ENCODE data around the gene TBX4.

Gene TBX4

DNA sequence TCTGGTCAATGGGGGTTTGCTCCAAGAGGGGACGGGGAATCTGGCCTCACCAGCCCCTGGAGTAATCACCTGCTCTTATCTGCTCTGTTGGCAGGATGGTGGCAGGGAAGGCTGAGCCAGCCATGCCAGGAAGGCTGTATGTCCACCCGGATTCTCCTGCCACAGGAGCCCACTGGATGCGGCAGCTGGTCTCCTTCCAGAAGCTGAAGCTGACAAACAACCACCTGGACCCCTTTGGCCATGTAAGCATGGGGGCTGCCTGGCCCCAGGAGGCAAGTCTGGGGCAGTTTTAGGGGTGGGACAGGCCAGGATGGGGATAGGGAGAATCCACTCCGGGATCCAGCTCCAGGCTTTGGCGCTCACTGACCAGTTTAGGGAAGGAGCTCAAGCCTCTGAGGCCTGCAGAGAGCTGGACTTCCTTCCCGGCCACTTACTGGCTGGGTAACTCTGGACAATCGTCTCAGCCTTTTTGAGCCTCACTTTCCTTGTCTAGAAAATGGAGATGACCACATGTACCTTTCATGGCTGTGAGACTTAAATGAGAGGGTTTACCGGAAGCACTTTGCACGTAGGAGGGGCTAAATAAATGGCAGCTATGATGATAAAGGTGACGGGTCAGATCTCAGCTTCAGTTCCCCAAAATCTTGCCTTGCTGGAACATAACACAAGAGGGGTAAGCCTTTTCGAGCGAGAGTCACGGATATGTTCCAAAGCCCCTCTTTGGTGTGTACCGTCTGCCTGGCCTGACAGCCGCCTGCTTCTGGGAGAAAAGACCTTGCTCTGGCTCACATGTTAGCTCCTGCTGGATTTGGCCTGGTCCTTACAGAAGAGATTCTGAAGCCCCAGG is 15.4 kb downstream of the TBX4 start:
- no peak for DNase-seq

DNA sequence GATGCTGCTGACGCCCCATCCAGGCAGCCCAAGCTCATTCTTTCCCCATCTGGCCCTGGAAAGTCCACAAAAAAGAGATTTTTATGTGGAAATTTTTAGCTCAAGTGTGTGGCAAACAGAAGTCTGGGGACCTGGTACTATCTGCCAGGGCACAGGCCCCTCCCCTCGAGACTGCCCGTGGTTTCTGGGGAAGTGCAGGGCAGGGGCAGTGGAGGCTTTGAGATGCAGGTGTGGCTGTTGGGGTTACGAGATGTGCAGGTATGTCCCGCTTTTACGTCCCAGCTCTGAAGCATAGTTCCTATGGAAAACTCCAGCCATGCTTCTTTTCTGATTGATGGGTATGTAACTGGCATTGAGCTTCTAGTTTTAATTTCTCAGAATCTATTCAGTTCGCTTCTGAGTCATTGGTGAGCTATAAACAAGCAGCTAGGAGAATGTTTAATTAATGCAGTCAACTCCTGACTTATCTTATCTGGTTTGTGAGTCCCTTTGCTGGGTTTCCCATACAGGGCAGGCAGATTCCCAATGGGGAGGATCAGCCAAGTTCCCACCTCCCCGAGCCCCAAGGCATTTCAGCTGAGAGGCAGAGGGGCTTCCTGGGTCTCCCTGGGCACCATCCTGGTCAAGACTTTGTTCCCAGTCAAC is 16.2 kb downstream of the TBX4 start:
- no peak for DNase-seq

DNA sequence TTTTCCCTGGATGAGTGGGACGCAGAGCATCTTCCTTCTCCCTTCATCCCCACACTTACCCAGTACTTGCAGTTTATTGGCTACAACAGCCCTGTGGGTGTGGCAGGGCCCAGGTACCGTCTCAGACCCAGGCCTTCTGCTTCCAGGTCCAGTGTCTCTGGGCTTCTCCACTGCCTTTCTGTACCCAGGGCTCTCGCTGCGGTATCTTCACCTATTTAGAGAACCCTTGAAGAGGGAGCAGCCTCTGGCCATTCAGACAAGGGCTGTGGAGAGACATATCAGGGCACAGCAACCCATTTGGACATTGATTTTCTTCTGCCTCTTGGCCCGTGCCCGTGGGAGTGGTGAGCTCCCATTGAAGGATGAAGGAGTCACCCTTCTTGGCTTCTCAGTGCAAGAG is 17.3 kb downstream of the TBX4 start:
- no peak for DNase-seq

DNA sequence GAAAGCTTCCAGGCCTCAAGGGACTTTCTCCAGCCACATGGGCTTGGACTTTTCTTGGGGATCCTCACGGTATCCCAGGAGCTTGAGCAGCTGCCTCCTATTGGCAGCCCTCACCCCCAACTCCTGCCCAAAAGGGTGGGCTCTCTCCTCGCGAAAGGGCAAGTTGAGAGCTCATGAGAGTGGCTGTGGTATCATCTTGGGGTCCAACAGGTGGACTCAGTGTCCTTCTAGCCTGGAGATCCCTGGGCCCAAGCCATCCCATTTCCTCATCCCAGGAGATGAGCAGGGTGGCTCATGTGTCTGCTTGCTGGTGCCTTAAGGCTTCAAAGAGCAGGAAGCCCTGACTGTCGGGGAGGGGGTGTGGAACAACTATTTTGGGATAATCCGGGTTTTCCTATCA is 17.7 kb downstream of the TBX4 start:
- DNase-seq: no peak

DNA sequence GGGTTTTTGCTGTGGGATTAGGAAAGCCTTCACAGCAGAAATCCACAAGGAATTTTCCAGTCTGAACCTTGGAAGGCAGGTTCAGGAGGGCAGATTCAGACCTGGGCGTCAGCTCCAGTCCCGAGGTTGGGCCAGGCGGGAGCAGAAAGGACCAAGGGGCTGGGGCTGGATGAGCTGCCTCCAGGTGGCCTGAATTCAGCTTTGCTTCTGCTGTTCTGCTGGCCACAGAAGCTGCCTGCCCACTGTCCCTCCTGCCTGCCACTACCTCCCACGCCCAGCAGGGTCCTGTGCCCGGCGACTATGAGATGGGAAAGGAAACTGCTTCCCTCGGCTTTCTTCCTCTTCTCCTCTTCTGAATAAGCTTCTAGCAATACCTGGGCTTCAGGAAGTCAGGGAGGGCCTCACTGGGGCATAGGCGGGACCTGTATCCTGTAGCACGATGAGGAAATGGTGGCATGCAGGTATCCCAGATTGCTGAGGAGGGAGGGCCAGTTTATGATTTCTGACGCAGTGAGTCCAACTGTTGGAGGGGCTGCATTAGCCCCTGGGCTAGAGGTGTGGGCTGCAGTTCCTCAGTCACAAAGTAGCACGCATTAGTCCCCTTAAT is 18.4 kb downstream of the TBX4 start:
- no peak for DNase-seq

DNA sequence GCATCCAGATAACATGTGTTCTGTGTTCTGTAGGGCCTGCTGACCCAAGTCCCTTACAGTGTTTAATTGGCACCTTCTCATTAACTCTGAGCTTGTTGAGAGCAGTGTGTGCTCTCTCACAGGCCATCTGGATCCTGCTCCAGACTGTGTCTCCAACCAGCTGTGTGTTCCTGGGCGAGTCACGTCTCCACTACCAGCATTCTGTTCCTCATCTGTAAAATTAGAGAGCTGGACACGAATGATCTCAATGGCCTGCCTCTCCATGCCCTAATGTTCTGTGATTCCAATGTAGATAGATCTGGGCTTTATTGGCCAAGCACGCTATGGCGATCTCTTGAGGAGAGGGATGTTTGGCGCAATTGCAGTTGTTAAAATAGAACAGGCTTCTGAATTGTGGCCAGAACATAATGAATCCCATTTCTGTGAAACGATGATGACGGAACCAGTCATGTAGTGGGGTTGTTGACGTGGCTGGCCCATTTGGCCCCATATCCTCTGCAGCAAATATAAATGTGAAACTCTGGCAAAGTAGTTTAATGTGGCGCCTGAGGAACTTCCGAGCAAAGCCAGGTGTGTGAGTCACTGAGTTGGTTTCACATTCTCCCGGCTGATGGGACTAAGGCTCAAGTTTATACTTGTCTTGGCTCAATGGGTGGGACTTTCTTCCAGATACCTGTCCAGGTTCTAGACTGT is 22.2 kb downstream of the TBX4 start:
- no peak for DNase-seq

DNA sequence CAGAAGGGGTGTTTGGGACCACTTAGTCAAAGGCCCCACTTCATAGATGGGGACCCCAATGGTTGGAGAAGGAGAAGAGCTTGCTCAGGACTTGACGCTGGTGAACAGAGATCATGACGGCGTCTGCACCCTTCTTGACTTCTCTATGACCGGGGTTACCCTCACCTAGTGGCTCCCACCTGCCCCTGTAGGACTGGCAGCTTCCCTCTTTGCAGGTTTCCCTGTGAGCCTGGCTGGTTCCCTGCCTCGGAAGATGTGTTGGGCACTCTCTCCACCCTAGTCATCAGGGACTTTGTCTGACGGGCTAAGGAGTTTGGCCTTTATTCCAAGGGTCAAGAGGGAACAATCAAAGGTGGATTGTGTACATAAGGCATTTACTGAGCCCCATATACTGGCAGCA is 22.7 kb downstream of the TBX4 start:
- DNase-seq: no peak

DNA sequence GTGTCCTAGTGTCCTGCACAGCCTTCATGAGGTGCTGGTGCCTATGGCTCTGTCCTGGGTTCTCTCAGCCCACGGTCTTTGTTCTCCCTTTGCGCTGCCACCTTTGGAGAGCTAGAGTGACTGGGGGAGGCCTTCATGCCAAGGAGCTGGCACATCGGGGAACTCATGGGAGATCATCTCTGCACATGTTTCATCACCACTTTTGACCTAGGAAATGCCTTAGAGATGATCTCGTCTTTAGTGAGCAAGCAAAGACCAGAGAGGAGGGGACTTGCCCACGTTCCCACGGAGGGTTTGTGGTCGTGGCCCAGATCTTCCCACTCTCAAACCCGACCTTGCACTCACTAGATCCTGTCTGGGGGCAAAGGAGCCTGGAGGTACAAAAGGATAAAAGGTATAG is 23.5 kb downstream of the TBX4 start:
- DNase-seq: no peak

DNA sequence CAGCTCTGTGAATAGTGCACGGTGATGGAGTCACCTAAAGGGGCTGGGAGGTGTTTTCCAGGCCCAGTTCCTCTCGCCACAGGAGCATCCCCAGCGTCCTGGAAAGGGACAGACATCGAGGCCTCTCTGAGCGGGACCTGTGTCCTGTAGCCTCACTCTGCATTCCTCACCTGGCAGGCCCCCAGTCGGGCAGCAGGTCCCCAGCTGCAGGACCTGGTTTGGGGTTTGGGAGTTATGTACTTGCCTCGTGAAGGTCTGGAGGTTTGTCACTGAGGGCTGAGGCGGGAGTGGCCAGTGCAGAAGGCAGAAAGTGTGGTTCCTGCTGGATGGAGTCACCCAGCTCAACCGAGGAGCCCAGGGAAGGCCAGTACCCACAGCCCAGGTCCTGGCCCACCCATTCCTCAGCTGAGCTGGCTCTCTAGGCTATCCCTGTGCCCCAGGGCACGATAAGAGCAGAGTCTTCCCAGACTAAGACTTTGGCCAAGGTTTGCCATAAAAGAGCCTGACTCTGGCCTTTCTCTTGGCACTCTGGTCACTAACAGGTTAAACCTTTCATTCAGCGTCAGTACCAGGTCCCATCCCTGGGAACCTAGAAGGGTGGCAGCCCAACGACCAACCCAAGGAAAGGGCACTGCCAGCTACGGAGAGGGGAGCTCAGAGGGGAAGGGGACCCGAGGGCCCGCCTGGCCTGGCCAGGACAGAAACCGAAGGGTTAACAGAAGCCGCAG is 24.4 kb downstream of the TBX4 start:
- no peak for DNase-seq

DNA sequence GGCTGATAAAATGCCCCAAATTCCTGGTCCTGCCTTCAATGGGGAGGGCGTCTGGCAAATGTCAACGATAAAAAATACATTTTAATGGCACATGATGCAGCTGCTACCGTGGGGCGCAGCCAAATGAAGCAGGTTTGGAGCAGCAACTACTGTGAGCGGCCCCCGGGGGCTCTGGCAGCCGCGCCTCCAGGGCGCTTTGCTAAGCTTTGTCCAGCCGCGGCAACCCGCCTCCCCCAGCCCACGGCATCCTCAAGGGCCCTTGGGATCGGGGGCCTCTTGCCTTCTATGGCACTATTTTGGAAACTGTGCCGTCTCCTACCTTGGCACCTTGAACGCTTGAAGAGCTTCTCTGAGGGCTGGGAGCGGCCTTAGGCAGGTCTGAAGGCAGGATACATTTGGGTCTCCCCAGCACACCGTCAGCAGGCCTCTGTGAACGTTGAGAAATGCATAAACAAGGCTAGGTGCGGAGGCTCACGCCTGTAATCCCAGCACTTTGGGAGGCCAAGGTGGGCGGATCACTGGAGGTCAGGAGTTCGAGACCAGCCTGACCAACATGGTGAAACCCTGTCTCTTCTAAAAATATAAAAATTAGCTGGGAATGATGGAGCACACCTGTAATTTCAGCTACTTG is 25.1 kb downstream of the TBX4 start:
- DNase-seq: no peak

DNA sequence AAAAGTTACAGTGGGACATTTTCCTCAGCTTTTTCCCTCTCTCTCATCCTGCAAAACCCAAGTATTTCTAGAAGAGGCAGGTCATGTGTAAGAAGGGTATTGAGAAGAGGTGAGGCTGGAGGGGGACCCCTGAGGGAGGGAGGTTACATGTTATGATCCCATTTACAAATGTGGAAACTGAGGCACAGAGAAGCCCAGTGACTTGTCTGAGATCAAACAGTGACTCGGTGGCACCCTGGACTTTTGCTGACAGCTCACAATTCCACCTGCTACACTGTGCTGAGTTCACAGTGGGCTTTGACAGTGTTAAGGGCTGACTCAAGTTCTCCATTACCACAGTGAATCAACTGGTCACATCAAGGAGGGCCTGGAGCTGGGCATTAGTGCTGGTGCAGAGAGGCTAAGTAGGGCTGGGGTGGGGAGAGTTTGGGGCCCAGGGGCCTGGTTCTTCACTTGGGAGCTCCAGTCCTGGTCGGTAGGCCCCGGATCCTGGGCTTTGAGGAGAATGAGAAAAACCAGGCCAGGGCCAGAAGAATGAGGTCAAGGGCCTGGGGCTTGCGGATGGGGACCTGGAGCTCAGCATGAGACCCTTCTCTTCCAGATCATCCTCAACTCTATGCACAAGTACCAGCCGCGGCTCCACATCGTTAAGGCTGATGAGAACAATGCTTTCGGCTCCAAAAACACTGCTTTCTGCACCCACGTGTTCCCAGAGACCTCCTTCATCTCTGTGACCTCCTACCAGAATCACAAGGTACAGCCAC is 26.0 kb downstream of the TBX4 start:
- no peak for DNase-seq

DNA sequence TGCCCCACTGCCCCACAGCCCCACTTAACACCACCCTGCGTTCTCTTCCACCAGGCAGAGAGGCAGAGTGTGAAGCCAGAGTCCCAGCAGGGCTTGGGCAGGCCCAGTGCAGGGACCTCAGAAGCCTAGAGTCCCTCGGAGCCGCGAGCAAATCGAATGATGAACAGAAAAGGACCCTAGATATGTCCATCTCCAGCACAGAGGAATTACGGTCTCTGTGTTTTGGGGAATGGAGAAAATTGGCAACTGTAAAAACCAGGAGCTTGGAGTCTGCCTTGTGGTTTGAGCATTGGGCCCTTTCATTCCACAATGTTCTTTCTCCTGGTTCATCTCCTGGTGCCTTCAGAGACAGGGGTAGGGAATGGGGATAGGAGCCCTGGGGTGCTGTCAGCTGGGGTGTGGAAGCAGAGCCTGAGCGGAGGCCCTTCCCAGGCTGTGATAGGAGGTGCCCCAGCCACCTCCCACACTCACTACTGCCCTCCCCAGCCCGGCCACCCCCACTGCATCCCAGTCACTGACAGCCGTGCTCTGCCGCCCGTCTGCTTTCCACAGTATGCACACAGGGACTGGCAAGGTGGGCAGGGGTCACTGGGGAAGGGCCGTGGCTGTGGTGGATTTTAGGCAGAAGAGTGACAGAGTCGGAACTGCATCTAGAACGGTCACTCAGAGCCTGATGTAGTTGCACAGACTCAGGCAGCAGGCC is 26.7 kb downstream of the TBX4 start:
- DNase-seq: no peak

DNA sequence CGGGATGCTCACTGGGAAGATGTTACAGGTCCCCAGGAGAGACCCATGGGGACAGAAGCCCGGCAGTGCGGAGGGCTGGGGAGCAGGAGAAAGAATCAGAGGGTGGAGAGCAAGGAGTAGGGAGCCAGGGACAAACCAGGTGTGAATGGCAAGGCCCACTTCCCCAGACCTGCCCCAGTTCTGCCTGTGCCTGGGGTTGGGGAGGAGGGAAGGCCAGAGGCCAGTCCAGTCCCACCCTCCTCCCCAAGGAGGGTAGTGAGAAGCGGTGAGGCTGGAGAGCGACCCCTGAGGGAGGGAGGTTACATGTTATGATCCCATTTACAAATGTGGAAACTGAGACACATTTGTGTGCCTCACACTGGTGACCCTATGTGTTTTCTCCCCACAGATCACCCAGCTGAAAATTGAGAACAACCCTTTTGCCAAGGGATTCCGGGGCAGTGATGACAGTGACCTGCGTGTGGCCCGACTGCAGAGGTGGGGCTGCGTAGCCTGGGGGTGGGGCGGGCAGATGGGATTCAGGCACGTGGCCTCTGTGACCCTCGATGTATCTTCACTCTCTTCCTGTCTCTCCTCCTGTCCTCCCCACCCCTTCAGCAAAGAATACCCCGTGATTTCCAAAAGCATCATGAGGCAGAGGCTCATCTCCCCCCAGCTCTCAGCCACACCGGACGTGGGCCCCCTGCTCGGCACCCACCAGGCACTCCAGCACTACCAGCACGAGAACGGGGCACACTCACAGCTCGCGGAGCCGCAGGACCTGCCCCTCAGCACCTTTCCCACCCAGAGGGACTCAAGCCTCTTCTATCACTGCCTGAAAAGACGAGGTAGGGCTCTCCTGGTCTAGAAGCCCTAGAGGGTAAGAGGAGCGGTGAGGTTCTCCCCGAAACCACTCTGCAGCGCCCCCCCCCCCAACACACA is 27.5 kb downstream of the TBX4 start:
- no peak for DNase-seq

DNA sequence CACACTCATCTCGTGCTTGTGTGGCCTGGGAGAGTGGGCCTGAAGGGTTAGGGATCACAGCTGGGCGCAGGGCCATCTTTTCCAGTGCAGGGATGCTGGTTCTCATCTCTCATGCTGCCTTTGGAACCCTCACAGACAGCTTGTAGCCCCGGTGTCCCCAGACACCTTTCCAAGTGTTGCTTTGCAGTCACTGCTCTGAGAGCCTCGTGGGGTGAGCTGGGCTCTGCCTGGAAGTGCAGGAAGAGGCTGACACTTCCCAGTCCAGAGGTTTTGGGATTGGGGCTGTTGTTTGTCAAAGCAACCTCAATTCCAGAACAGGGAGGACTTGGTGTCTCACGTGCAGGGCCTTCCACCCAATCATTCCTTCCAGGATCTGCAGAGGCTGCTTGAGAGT is 28.2 kb downstream of the TBX4 start:
- no peak for DNase-seq

DNA sequence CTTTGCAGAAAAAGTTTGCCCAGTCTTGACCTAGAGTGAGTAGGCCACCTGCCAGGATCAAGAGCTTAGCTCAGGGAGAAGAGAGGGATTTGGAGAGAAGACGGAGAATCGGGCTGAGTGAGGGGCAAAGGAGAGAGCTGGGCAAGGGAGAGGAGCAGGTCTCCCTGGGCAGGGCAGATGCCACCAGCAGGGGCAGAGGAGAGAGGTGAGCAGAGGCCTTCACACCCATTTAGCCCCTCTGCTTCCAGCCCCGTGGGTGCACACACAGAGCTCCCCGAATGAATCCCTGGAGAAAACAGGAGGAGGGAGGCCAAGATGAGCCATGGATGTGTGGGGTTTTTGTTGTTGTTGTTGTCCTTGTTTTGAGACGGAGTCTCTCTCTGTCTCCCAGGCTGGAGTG is 29.2 kb downstream of the TBX4 start:
- DNase-seq: no peak

DNA sequence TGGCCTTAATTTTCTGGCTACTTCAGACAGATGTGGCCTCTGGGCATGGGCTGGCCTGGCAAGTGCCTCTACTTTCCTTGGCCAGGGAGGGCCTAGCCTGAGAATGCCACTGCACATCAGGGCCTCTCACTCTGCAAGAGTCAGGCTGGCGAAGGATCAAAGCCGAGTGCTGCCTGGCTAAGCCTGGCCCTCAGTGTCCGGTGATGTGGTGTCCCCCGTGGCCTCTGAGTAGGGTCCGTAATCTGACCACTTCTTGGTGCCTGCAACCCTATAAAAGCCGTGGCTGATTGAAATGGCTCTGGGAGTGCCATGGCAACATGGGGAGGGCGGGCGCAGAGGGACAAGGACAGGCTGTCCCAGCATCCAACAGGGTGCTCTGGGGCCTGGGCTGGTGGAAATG is 30.2 kb downstream of the TBX4 start:
- DNase-seq: no peak

DNA sequence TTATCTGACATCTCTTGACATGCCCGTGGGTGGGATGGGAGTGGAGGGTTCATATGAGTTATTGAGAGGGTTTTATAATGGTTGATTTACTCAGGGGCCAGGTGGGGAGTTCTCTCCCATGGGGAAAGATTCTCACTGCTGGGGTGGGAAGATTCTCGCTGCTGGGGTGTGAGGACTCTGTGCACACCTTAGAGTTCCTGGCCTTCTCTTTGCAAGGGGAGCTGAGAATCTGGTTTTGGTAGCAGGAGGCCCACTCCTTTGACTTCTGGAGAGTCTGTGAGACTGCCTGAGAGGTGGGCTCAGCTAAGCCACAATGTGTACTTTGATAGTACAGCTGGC is 31.5 kb downstream of the TBX4 start:
- DNase-seq: no peak

DNA sequence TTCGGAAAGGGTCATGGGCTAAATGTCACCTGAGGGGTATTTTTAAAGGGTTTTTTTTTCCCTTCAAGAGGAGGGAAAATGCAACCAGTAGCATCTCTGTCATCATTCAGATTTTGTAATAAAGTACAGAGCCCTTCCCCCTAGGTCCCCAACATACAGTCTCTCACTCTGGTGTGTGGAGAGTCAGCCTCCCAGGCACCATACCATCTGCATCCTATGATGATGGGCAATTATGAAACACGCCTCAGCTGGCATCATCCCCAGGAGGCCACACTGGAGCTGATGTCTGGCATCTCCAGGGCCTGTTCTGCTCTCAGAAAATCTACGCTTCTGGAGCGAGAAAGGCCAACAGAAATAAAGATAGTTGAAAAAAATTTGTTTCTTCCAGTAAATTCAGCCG is 32.0 kb downstream of the TBX4 start:
- no peak for DNase-seq

DNA sequence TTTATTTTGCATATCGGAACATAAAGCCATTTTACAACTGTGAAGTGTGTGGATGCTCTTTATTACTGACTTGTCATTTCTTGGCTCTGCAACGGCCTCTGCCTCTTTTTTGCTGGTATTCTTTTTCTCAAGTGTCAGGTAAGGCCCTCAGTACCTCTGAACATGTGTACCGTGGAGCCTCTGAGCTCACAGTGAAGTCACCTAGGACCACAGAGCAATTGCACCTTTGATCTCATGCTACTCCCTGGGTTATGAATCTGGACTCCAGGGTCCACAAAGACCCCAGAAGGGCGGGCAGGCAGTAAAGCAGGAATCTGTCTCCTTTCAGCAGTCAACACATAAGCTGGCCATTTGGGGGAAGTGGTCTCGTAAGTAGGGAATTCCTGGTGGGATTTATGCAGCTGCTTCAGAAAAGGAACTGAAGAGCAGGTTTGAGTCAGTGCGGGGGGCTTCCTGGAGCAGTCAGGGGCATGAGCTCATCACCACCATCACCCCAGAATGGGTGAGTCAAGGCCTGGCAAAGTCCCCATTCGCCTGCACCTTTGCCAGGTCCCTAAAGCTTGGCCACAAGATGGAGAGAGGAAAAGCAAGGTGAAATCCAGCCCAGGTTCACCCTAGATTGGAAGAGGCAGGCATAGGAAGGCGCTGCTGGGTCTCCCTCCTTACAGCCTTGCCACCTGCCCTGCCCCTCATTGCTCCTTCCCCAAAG is 33.0 kb downstream of the TBX4 start:
- no peak for DNase-seq

Data from CD4-positive, alpha-beta T cell treated with Interleukin-17A for 1 hour (primary cell).